GM12801 (cell line): ENCODE results near the gene MCTS1.

ENCODE experiments used
- TF ChIP-seq, protein P1 (sequence below): IDR thresholded peaks from one replicate; pipeline ENCODE4 v1.5.1; 2011; ENCODE audit warnings: control low read depth; ENCODE audit not compliant: insufficient read length; ENCODE audit errors: extremely low read depth

Gene MCTS1

DNA sequence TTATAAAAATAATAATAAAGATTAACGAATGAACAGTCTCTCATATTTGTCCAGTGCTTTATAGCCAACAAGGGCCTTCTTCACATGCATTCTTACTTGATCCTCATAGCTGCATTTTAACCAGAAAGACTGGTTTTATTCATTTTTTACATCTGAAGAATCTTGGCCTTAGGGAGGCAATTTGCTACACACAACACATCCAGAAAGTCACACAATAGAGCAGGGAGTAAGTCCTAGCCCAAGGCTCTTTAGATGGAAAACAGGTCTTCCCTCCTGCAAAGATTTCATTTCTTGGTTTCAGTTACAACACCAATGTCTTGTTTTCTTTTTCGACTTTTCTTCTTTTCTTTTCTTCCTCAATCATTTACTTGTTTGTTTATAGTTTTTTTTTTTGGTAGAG is 39.0 kb downstream of the MCTS1 start:
- TF ChIP-seq, protein P1, sequence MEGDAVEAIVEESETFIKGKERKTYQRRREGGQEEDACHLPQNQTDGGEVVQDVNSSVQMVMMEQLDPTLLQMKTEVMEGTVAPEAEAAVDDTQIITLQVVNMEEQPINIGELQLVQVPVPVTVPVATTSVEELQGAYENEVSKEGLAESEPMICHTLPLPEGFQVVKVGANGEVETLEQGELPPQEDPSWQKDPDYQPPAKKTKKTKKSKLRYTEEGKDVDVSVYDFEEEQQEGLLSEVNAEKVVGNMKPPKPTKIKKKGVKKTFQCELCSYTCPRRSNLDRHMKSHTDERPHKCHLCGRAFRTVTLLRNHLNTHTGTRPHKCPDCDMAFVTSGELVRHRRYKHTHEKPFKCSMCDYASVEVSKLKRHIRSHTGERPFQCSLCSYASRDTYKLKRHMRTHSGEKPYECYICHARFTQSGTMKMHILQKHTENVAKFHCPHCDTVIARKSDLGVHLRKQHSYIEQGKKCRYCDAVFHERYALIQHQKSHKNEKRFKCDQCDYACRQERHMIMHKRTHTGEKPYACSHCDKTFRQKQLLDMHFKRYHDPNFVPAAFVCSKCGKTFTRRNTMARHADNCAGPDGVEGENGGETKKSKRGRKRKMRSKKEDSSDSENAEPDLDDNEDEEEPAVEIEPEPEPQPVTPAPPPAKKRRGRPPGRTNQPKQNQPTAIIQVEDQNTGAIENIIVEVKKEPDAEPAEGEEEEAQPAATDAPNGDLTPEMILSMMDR = no peak

DNA sequence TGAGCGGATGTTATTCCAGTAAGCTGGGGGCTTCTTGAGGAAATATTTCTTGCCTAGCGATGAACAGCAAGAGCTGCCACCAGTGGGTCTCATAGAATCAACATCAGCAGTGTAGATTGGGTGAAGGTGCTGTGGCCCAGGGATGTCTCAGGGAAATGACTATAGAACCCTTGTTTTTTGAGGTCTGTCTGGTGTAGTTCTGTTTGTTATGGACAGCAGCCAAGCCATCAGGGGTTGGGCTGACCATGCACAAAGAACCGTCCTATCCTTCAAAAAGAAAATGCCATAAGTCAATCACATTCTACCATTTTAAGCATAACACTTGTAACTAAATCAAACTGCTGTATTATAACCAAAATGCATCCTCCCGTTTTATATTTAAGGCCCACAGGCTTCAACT is 43.2 kb downstream of the MCTS1 start:
- TF ChIP-seq, protein P1 = no peak

DNA sequence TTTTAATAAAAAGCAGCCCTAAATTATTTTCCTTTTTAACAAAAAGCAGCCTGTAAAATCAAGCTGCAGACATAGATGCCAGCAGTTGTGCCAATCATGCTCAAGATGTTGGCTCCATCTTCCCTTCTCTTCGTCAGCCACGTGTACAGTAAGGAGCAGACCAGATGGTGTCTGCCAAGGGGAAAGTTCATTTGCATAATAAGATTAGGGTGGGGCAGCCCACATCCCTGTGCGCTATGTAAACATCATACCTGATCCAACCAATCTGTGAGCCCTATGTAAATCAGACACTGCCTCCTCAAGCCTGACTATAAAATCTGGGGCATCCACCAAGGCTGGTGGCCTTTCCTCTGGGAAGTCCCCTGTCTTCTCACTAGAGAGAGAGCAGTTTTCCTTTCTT is 49.1 kb downstream of the MCTS1 start:
- TF ChIP-seq, protein P1 = no peak

DNA sequence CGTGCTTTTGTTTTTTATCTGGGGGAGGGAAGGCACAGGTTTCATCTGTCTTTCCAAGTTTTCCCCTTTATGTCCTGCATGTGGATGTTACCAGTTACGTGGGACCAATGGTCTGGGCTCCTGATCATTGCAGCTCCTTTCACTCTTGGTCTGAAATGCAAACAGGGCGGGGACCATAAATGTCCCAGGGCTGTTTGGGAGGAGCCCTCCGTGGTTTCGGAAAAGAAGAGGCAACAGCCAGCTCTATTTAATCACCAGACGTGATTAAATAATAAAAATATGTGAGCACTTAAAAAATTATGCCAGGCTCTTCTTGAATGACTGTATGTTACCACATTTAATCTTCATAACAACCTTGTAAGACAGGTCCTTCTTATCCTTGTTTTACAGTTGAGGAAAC is 56.7 kb downstream of the MCTS1 start:
- TF ChIP-seq, protein P1 = no peak
